Lower leg skin (tissue), 3 donors: ENCODE measurements around the gene KLHL40.

ENCODE experiments used
- CTCF ChIP-seq, 3 donors: fragments of 450-650 bp; IDR thresholded peaks; one replicate each; pipeline ENCODE4 v1.5.1; 2016; ENCODE audit warnings: antibody characterized with exemption in 3 of 3, mild to moderate bottlenecking in 3 of 3, moderate library complexity in 2 of 3
- POLR2A ChIP-seq, 2 donors: fragments of 450-650 bp; IDR thresholded peaks; one replicate each; pipeline ENCODE4 v1.6.1; 2016 to 2017; ENCODE audit warnings: antibody characterized with exemption in 2 of 2, mild to moderate bottlenecking in 1 of 2, moderate library complexity in 1 of 2

GRCh38 chr3:42651248-42652091 is 33.9 kb upstream of the KLHL40 start:
- TF ChIP-seq POLR2A (IDR thresholded peaks at IDR 0.05) (no peak), CTCF (IDR thresholded peaks at IDR 0.05) (no peak)
